ENCODE measurements around the gene NUP50.

NUP50 gene

DNA sequence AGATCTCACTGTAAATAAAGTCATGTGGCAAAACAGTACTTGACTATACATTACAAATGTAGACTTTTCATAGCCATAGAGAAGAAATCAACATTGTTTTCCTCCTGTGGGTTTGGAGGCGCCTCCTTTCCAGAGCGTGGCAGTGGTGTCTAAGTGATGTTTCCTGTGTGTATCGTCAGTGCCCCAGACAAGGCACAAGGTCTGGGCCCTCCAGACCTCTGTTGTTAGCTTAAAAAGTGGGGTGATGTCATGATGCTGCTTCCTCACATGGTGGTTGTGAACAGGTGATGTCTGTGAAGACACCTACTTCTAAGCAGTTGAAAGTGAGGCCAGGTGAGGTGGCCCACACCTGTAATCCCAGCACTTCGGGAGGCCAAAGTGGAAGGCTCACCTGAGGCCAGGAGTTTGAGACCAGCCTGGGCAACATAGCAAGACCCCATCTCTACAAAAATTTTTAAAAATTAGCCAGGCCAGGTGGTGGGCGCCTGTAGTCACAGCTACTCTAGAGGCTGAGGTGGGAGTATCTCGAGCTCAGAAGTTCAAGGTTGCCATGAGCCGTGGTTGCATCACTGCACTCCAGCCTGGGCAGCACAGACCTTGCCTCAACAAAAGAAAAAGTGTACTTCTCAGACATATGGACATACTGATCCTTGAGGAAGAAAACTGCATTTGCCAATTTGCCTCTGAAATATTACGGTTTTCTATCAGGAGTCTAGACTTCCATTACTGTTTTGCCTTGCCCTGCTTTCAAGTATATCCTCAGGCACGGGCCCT lies 15.7 kb downstream of the NUP50 start:
- TF ChIP-seq EZH2phosphoT487 (IDR thresholded peaks at IDR 0.05; ENCODE audit: low read depth) = no peak
- no peaks in the 10 kb centered on the region for H3K9me3 ChIP-seq (ENCODE audit: insufficient read depth, low read length)
- peaks cover 71% of the 10 kb centered on the region for H3K36me3 ChIP-seq (replicated peaks; ENCODE audit: low read depth, low read length)
- no peak overlapping the region for H3K27ac ChIP-seq (ENCODE audit: low read length)
- no peak overlapping the region for H3K9ac ChIP-seq (ENCODE audit: low read length)
- no peak overlapping the region for H3K4me2 ChIP-seq (ENCODE audit: low read length)
- peaks cover 31% of the 10 kb centered on the region for H4K20me1 ChIP-seq (ENCODE audit: insufficient read depth, low read length)
- H3K4me3 ChIP-seq (ENCODE audit: low read length) = no peak overlapping the region
- H2AFZ ChIP-seq (ENCODE audit: low read depth, low read length) = no peak overlapping the region
- H3K79me2 ChIP-seq (ENCODE audit: low read length) = peaks cover 68% of the 10 kb centered on the region
- no peaks in the 10 kb centered on the region for H3K4me1 ChIP-seq (ENCODE audit: low read length)
- H3K27me3 ChIP-seq (ENCODE audit: low read depth, low read length) = no peaks in the 10 kb centered on the region

DNA sequence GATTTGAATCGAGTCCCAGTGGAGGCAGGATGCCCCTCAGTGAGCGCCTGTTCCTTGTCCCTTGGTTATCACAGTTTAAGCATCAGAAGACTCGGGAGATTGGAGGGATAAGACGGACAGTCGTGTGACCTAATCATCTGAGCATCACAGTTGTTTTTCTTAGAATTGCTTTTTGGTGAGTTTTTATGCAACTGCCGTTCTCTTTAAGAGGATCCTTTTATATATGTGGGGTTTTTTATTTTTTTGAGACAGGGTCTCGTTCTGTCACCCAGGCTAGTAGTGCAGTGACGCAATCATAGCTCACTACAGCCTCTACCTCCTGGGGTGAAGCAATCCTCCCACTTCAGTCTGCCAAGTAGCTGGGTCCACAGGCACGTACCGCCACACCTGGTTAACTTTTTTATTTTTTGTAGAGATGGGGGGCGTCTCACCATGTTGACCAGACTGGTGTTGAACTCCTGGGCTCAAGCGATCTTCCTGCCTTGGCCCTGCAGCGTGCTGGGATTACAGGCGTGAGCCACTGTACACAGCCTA lies 16.5 kb downstream of the NUP50 start:
- no peak overlapping the region for H3K4me2 ChIP-seq (ENCODE audit: low read length)
- no peaks in the 10 kb centered on the region for H3K9me3 ChIP-seq (ENCODE audit: insufficient read depth, low read length)
- peaks cover 66% of the 10 kb centered on the region for H3K36me3 ChIP-seq (replicated peaks; ENCODE audit: low read depth, low read length)
- TF ChIP-seq CTCF (IDR thresholded peaks at IDR 0.05; ENCODE audit: low read depth, low read length) (no peak), EZH2phosphoT487 (IDR thresholded peaks at IDR 0.05; ENCODE audit: low read depth) (no peak)
- no peak overlapping the region for H3K4me3 ChIP-seq (ENCODE audit: low read length)
- H4K20me1 ChIP-seq (ENCODE audit: insufficient read depth, low read length) = peaks cover 27% of the 10 kb centered on the region
- H3K27ac ChIP-seq (ENCODE audit: low read length) = no peak overlapping the region
- H2AFZ ChIP-seq (ENCODE audit: low read depth, low read length) = no peak overlapping the region
- H3K4me1 ChIP-seq (ENCODE audit: low read length) = no peaks in the 10 kb centered on the region
- no peaks in the 10 kb centered on the region for H3K27me3 ChIP-seq (ENCODE audit: low read depth, low read length)
- H3K9ac ChIP-seq (ENCODE audit: low read length) = no peak overlapping the region
- H3K79me2 ChIP-seq (ENCODE audit: low read length) = peaks cover 62% of the 10 kb centered on the region

DNA sequence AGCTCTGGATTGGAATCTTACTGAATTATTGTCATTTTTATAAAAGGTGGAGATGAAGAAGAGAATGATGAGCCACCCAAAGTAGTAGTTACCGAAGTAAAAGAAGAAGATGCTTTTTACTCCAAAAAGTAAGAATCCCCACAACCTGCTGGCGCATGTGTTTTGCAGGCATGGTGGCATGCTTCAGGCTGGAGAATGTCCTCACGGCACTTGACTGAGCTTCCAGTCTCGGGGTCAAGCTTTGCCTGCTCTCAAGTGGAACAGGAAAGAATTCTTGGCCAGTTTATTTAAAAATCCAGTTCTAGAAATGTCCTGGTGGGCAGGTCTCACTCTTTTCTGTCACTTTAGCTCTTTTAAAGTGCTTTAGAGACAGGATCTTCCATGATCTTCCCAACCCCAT lies 17.5 kb downstream of the NUP50 start:
- H3K4me1 ChIP-seq (ENCODE audit: low read length) = no peaks in the 10 kb centered on the region
- TF ChIP-seq EZH2phosphoT487 (IDR thresholded peaks at IDR 0.05; ENCODE audit: low read depth) (no peak), CTCF (IDR thresholded peaks at IDR 0.05; ENCODE audit: low read depth, low read length) (no peak)
- H2AFZ ChIP-seq (ENCODE audit: low read depth, low read length) = no peak overlapping the region
- H3K9ac ChIP-seq (ENCODE audit: low read length) = no peak overlapping the region
- peaks cover 58% of the 10 kb centered on the region for H3K79me2 ChIP-seq (ENCODE audit: low read length)
- no peaks in the 10 kb centered on the region for H3K27me3 ChIP-seq (ENCODE audit: low read depth, low read length)
- H3K27ac ChIP-seq (ENCODE audit: low read length) = no peak overlapping the region
- no peak overlapping the region for H3K4me2 ChIP-seq (ENCODE audit: low read length)
- no peak overlapping the region for H3K4me3 ChIP-seq (ENCODE audit: low read length)
- H4K20me1 ChIP-seq (ENCODE audit: insufficient read depth, low read length) = peaks cover 24% of the 10 kb centered on the region
- no peaks in the 10 kb centered on the region for H3K9me3 ChIP-seq (ENCODE audit: insufficient read depth, low read length)
- peaks cover 62% of the 10 kb centered on the region for H3K36me3 ChIP-seq (replicated peaks; ENCODE audit: low read depth, low read length)

- H3K27me3 ChIP-seq (ENCODE audit: low read depth, low read length) = no peaks in the 10 kb centered on the region
- H3K4me2 ChIP-seq (ENCODE audit: low read length) = no peak overlapping the region
- H3K27ac ChIP-seq (ENCODE audit: low read length) = no peak overlapping the region
- no peak for TF ChIP-seq EZH2phosphoT487 (IDR thresholded peaks at IDR 0.05; ENCODE audit: low read depth)
- no peak for TF ChIP-seq CTCF (IDR thresholded peaks at IDR 0.05; ENCODE audit: low read depth, low read length)
- H3K36me3 ChIP-seq (replicated peaks; ENCODE audit: low read depth, low read length) = peaks cover 59% of the 10 kb centered on the region
- H3K79me2 ChIP-seq (ENCODE audit: low read length) = peaks cover 52% of the 10 kb centered on the region
- no peak overlapping the region for H3K4me3 ChIP-seq (ENCODE audit: low read length)
- peaks cover 24% of the 10 kb centered on the region for H4K20me1 ChIP-seq (ENCODE audit: insufficient read depth, low read length)
- no peak overlapping the region for H3K9ac ChIP-seq (ENCODE audit: low read length)
- no peaks in the 10 kb centered on the region for H3K9me3 ChIP-seq (ENCODE audit: insufficient read depth, low read length)
- no peaks in the 10 kb centered on the region for H3K4me1 ChIP-seq (ENCODE audit: low read length)
- no peak overlapping the region for H2AFZ ChIP-seq (ENCODE audit: low read depth, low read length)
These were observed 18.0 kb downstream of the NUP50 start for GRCh38 chr22:45181766-45182165.
